SK-N-MC (cell line): ENCODE data around the gene OCEL1.
"Not testable (repeated sequence)": the region's sequence is repeated elsewhere in the genome, so short reads cannot be mapped to it uniquely, and the experiment has no call there.

Experiments
- DNase-seq: peaks from one replicate; pipeline ENCODE4 v3.0.0-alpha.2; 2011; ENCODE audit warnings: low read depth, low spot score
- H3K27ac ChIP-seq: fragments of 200-600 bp; sonication (generic); 2 replicates; pipeline ENCODE4 v1.5.1; 2016; ENCODE audit warnings: mixed run types
- H3K36me3 ChIP-seq: fragments of 200-600 bp; sonication (generic); 2 replicates; pipeline ENCODE4 v1.6.1; 2017; ENCODE audit warnings: antibody characterized with exemption, low read length, mixed read lengths; ENCODE audit not compliant: insufficient read depth
- H3K4me3 ChIP-seq: fragments of 200-600 bp; sonication (generic); 2 replicates; pipeline ENCODE4 v1.5.1; 2016
- H3K9ac ChIP-seq: fragments of 200-600 bp; sonication (generic); 2 replicates; pipeline ENCODE4 v1.8.0; 2017; ENCODE audit warnings: mixed run types, mixed read lengths; ENCODE audit not compliant: insufficient read length
- H3K9me3 ChIP-seq: fragments of 200-600 bp; sonication (generic); 2 replicates; pipeline ENCODE4 v1.6.1; 2017; ENCODE audit warnings: low read depth, mild to moderate bottlenecking, antibody characterized with exemption, low read length, moderate library complexity, mixed read lengths
- EZH2 ChIP-seq: fragments of 200-600 bp; sonication (generic); IDR thresholded peaks from one replicate; pipeline ENCODE4 v1.6.1; 2017; ENCODE audit warnings: antibody characterized with exemption
- FOXP2 ChIP-seq: optimal IDR thresholded peaks from 2 replicates; pipeline ENCODE3; 2011; ENCODE audit warnings: mild to moderate bottlenecking, moderate library complexity; ENCODE audit not compliant: insufficient read depth; ENCODE audit errors: extremely low read length, control extremely low read depth
- POLR2AphosphoS5 ChIP-seq: IDR thresholded peaks from 2 replicates; pipeline ENCODE4 v1.6.1; 2012; ENCODE audit warnings: mild to moderate bottlenecking, low read depth, low read length, borderline replicate concordance

OCEL1 gene

GRCh38 chr19:17263712-17264640 lies 38.0 kb downstream of the OCEL1 start:
- Histone ChIP-seq H3K9me3 (no peaks in the 10 kb centered on the region), H3K36me3 (peaks cover 2% of the 10 kb centered on the region; the same call in 1 of the 2 replicates), H3K27ac (no peak overlapping the region), H3K4me3 (no peak overlapping the region), H3K9ac (no peak overlapping the region)
- no peak for DNase-seq
- TF ChIP-seq POLR2AphosphoS5: no peak
- TF ChIP-seq FOXP2: no peak
- no peak for TF ChIP-seq EZH2

- TF ChIP-seq EZH2: no peak
- TF ChIP-seq FOXP2: no peak
- TF ChIP-seq POLR2AphosphoS5: no peak
- Histone ChIP-seq H3K9ac (no peak within 1 kb of the TSS), H3K4me3 (no peak within 1 kb of the TSS), H3K36me3 (peaks cover 4% of the 10 kb centered on the region; the same call in 1 of the 2 replicates), H3K27ac (no peak within 1 kb of the TSS), H3K9me3 (no peaks in the 10 kb centered on the region)
- no peak for DNase-seq
Observed at GRCh38 chr19:17264641-17264979, 38.6 kb downstream of the OCEL1 start, which contains the start of gene USHBP1. Gene USHBP1 (minus strand): TSS chr19:17264745. CDS start chr19:17264299, 446 bp downstream.

GRCh38 chr19:17266026-17266425 lies 40.0 kb downstream of the OCEL1 start:
- no peak for DNase-seq
- no peak overlapping the region for H3K27ac ChIP-seq

GRCh38 chr19:17266589-17266974 lies 40.6 kb downstream of the OCEL1 start:
- no peak overlapping the region for H3K9ac ChIP-seq
- no peaks in the 10 kb centered on the region for H3K9me3 ChIP-seq
- DNase-seq: no peak
- H3K36me3 ChIP-seq: peaks cover 10% of the 10 kb centered on the region; the same call in 1 of the 2 replicates
- H3K27ac ChIP-seq: peak overlapping the region; percentile 71; the same call in 1 of the 2 replicates
- H3K4me3 ChIP-seq: no peak overlapping the region
- TF ChIP-seq EZH2 (no peak), POLR2AphosphoS5 (no peak), FOXP2 (no peak)

More at GRCh38 chr19:17266026-17266425, 40.0 kb downstream of the OCEL1 start:
- TF ChIP-seq FOXP2: no peak
- TF ChIP-seq POLR2AphosphoS5: no peak
- no peak for TF ChIP-seq EZH2
- Histone ChIP-seq H3K9ac (no peak overlapping the region), H3K36me3 (peaks cover 4% of the 10 kb centered on the region; the same call in 1 of the 2 replicates), H3K9me3 (no peaks in the 10 kb centered on the region), H3K4me3 (no peak overlapping the region)

GRCh38 chr19:17266975-17267788 lies 41.2 kb downstream of the OCEL1 start, which contains the start of gene BABAM1:
Gene BABAM1 (plus strand): TSS chr19:17267443. CDS start chr19:17268807, 1,364 bp downstream.
- no peak for TF ChIP-seq FOXP2
- TF ChIP-seq POLR2AphosphoS5: peak; percentile 90
- TF ChIP-seq EZH2: no peak
- Histone ChIP-seq H3K9ac (peak within 1 kb of the TSS; percentile 89), H3K9me3 (no peaks in the 10 kb centered on the region), H3K4me3 (peak within 1 kb of the TSS; percentile 99), H3K36me3 (peaks cover 10% of the 10 kb centered on the region; the same call in 1 of the 2 replicates), H3K27ac (peak within 1 kb of the TSS; percentile 71; the same call in 1 of the 2 replicates)
- DNase-seq: peak; percentile 100

GRCh38 chr19:17268754-17269153 lies 42.7 kb downstream of the OCEL1 start:
- Histone ChIP-seq H3K27ac (no peak overlapping the region), H3K9me3 (no peaks in the 10 kb centered on the region), H3K36me3 (peaks cover 10% of the 10 kb centered on the region; the same call in 1 of the 2 replicates), H3K9ac (no peak overlapping the region), H3K4me3 (no peak overlapping the region)
- DNase-seq: no peak
- TF ChIP-seq EZH2: no peak
- no peak for TF ChIP-seq POLR2AphosphoS5
- TF ChIP-seq FOXP2: no peak

GRCh38 chr19:17274892-17275291 lies 48.9 kb downstream of the OCEL1 start:
- DNase-seq, H3K9me3 ChIP-seq, H3K4me3 ChIP-seq, H3K9ac ChIP-seq, H3K27ac ChIP-seq: not testable (repeated sequence)
- peaks cover 26% of the 10 kb centered on the region; the same call in 1 of the 2 replicates for H3K36me3 ChIP-seq
